IPS-18a (cell line): Measurements from ENCODE around the gene TMSB4X.

Experiments used
- H3K27ac ChIP-seq: one replicate; pipeline ENCODE4 v1.5.1; 2013; ENCODE audit warnings: low read length
- H3K27me3 ChIP-seq: one replicate; pipeline ENCODE4 v1.6.1; 2013; ENCODE audit warnings: mild to moderate bottlenecking, low read length; ENCODE audit not compliant: control insufficient read depth, insufficient read depth
- H3K36me3 ChIP-seq: one replicate; pipeline ENCODE4 v1.6.1; 2013; ENCODE audit warnings: low read depth, low read length; ENCODE audit not compliant: control insufficient read depth
- H3K4me1 ChIP-seq: one replicate; pipeline ENCODE4 v1.6.1; 2013; ENCODE audit warnings: low read depth, low read length; ENCODE audit not compliant: control insufficient read depth
- H3K4me3 ChIP-seq: one replicate; pipeline ENCODE4 v1.5.1; 2013; ENCODE audit warnings: low read length
- H3K9ac ChIP-seq: one replicate; pipeline ENCODE4 v1.6.1; 2013; ENCODE audit warnings: mild to moderate bottlenecking, low read length, moderate library complexity
- H3K9me3 ChIP-seq: one replicate; pipeline ENCODE4 v1.6.1; 2013; ENCODE audit warnings: low read depth, low read length; ENCODE audit not compliant: control insufficient read depth

The TMSB4X gene

GRCh38 chrX:12988797-12989196, 13.9 kb downstream of the TMSB4X start:
- no peak overlapping the region for H3K9ac ChIP-seq

GRCh38 chrX:12989461-12989860, 14.6 kb downstream of the TMSB4X start:
- H3K27ac ChIP-seq: no peak overlapping the region
- no peaks in the 10 kb centered on the region for H3K27me3 ChIP-seq
- no peaks in the 10 kb centered on the region for H3K9me3 ChIP-seq
- peaks cover 12% of the 10 kb centered on the region for H3K4me1 ChIP-seq
- H3K36me3 ChIP-seq: no peaks in the 10 kb centered on the region
- H3K9ac ChIP-seq: no peak overlapping the region
- H3K4me3 ChIP-seq: no peak overlapping the region

More at GRCh38 chrX:12988797-12989196, 13.9 kb downstream of the TMSB4X start:
- no peaks in the 10 kb centered on the region for H3K9me3 ChIP-seq
- H3K4me3 ChIP-seq: no peak overlapping the region
- no peak overlapping the region for H3K27ac ChIP-seq
- H3K36me3 ChIP-seq: no peaks in the 10 kb centered on the region
- H3K4me1 ChIP-seq: peaks cover 12% of the 10 kb centered on the region
- no peaks in the 10 kb centered on the region for H3K27me3 ChIP-seq

DNA sequence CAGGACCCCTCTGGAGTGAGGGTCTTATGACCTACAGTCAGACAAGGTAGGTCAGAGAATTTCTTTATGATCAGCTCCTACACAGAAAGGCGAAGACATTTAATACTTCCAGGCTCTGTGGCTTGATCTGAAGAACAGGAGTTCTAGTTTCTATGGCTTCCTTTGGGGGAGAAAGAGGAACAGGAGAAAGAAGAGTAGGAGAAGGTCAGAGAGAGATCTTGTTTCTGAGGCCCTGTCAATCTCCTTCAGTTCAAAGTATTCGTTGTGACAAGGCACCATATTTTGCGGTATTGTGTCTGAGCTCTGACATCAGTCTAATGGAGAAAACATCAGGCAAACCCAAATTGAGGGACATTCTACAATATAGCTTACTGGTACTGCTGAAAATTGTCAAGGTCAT, 16.7 kb downstream of the TMSB4X start:
- Histone ChIP-seq H3K4me1 (peaks cover 12% of the 10 kb centered on the region), H3K36me3 (no peaks in the 10 kb centered on the region), H3K27me3 (no peaks in the 10 kb centered on the region), H3K9ac (no peak overlapping the region), H3K4me3 (no peak overlapping the region), H3K9me3 (no peaks in the 10 kb centered on the region), H3K27ac (no peak overlapping the region)

- no peak overlapping the region for H3K4me3 ChIP-seq
- peaks cover 12% of the 10 kb centered on the region for H3K4me1 ChIP-seq
- no peak overlapping the region for H3K27ac ChIP-seq
- H3K27me3 ChIP-seq: no peaks in the 10 kb centered on the region
- no peaks in the 10 kb centered on the region for H3K36me3 ChIP-seq
- no peak overlapping the region for H3K9ac ChIP-seq
- no peaks in the 10 kb centered on the region for H3K9me3 ChIP-seq
Measured at GRCh38 chrX:12992544-12993118, 17.7 kb downstream of the TMSB4X start.

- H3K9me3 ChIP-seq: no peaks in the 10 kb centered on the region
- H3K4me1 ChIP-seq: peaks cover 16% of the 10 kb centered on the region
- H3K9ac ChIP-seq: no peak overlapping the region
- H3K27ac ChIP-seq: no peak overlapping the region
- no peaks in the 10 kb centered on the region for H3K36me3 ChIP-seq
- no peaks in the 10 kb centered on the region for H3K27me3 ChIP-seq
- H3K4me3 ChIP-seq: no peak overlapping the region
Measured at GRCh38 chrX:12993826-12994225, 18.9 kb downstream of the TMSB4X start.

GRCh38 chrX:12994321-12994720, 19.4 kb downstream of the TMSB4X start:
- peaks cover 16% of the 10 kb centered on the region for H3K4me1 ChIP-seq
- no peaks in the 10 kb centered on the region for H3K9me3 ChIP-seq
- no peak overlapping the region for H3K27ac ChIP-seq
- no peaks in the 10 kb centered on the region for H3K36me3 ChIP-seq
- H3K9ac ChIP-seq: no peak overlapping the region
- no peaks in the 10 kb centered on the region for H3K27me3 ChIP-seq
- no peak overlapping the region for H3K4me3 ChIP-seq

- no peak overlapping the region for H3K9ac ChIP-seq
- H3K4me3 ChIP-seq: no peak overlapping the region
- H3K27me3 ChIP-seq: no peaks in the 10 kb centered on the region
- no peak overlapping the region for H3K27ac ChIP-seq
- no peaks in the 10 kb centered on the region for H3K9me3 ChIP-seq
- no peaks in the 10 kb centered on the region for H3K36me3 ChIP-seq
- H3K4me1 ChIP-seq: peaks cover 27% of the 10 kb centered on the region
Measured at GRCh38 chrX:12996934-12997435, 22.1 kb downstream of the TMSB4X start.

- Histone ChIP-seq H3K27ac (no peak overlapping the region), H3K9me3 (no peaks in the 10 kb centered on the region), H3K27me3 (no peaks in the 10 kb centered on the region), H3K4me1 (peaks cover 27% of the 10 kb centered on the region), H3K4me3 (no peak overlapping the region), H3K36me3 (no peaks in the 10 kb centered on the region), H3K9ac (no peak overlapping the region)
Measured at GRCh38 chrX:12997906-12998687, 23.2 kb downstream of the TMSB4X start.

DNA sequence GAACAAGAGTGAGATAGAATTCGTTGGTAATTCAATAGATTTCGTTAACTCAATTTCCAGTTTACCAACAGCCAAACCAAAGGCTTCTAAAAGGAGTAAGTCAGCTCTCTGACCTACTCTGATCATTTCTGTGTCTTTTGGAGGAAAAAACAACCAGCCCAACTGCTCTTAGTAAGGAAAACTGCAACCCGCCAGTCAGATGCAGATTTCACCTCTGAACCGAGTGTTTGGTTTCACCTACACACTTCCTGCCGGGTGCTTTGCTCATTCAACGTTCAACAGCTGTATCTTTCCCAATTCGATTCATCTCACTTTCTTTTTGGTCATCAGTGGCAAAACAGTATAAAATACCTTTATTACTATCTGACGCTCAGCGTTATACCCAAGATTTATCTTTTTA, 24.5 kb downstream of the TMSB4X start:
- Histone ChIP-seq H3K9ac (no peak overlapping the region), H3K9me3 (no peaks in the 10 kb centered on the region), H3K27ac (no peak overlapping the region), H3K36me3 (no peaks in the 10 kb centered on the region), H3K27me3 (no peaks in the 10 kb centered on the region), H3K4me3 (no peak overlapping the region), H3K4me1 (peaks cover 27% of the 10 kb centered on the region)

DNA sequence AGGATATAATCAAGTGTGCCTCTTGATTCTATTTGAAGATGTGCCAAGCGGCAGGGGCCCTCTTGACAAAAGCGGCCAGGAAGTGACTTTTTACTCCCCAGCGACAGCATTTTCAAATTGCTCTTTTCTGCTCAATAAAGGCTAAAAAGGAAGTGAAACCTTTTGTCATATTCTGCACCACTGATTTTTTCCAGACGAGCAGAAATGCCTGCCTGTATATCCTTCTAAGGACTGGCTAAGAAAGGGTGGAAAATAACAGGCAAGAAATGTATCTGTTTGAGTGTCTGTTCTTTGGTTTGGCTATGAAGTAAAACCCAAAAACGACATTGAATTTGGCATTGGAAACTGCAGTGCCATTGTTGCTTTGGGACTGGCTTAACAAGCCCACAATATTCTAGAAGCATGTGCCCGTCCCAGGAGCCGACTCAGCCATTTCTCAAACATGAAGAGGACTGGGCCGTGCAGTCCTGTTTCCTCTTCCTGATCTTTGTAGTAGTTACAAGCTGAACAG, 25.4 kb downstream of the TMSB4X start:
- no peak overlapping the region for H3K4me3 ChIP-seq
- H3K36me3 ChIP-seq: no peaks in the 10 kb centered on the region
- no peaks in the 10 kb centered on the region for H3K9me3 ChIP-seq
- H3K9ac ChIP-seq: no peak overlapping the region
- no peak overlapping the region for H3K27ac ChIP-seq
- no peaks in the 10 kb centered on the region for H3K27me3 ChIP-seq
- peaks cover 27% of the 10 kb centered on the region for H3K4me1 ChIP-seq

DNA sequence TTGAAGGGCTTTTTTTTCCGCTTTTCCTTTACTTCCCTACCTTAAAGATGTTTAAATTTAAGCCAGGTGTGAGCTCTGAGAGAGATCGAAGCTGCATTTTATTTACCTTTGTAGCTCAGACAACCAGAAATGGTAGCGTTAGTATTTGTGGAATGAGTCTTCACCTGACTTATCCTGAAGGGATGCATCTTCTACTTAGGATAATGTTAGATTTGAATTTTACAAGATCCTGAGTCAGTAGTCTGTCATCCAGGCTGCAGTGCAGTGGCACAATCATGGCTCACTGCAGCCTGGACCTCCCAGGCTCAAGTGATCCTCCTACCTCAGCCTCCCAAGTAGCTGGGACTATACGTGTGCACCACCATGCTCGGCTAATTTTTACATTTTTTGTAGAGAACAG, 26.2 kb downstream of the TMSB4X start:
- H3K4me1 ChIP-seq: peaks cover 27% of the 10 kb centered on the region
- no peak overlapping the region for H3K4me3 ChIP-seq
- H3K36me3 ChIP-seq: no peaks in the 10 kb centered on the region
- H3K27ac ChIP-seq: no peak overlapping the region
- no peaks in the 10 kb centered on the region for H3K9me3 ChIP-seq
- H3K9ac ChIP-seq: no peak overlapping the region
- no peaks in the 10 kb centered on the region for H3K27me3 ChIP-seq
